ENCODE data around the gene EBF4. TPM values are rescaled to one million over a fixed set of nuclear protein-coding genes. Genes with fewer than 3 reads are reported as not detected.

EBF4 gene
- total and polyA plus RNA-seq, 7 experiments from 2014 or later, result 0.09 to 10.5 (median 6.7) TPM

GRCh38 chr20:2706688-2707352 is 14.2 kb downstream of the EBF4 start:
- Histone ChIP-seq H3K27me3 (ENCODE audit: control insufficient read depth in 2 of 2, insufficient read depth in 2 of 2, low read length in 2 of 2) (no peaks in the 10 kb centered on the region), H3K4me3 (ENCODE audit: low read length) (no peak overlapping the region), H3K4me1 (ENCODE audit: control insufficient read depth in 2 of 2, insufficient read depth in 2 of 2, low read length in 2 of 2) (no peaks in the 10 kb centered on the region), H3K36me3 (ENCODE audit: control insufficient read depth in 2 of 3, insufficient read depth in 3 of 3, low read length in 3 of 3) (no peaks in the 10 kb centered on the region), H3K9me3 (ENCODE audit: control insufficient read depth in 2 of 3, low read length in 3 of 3) (no peaks in the 10 kb centered on the region), H3K27ac (ENCODE audit: low read depth, low read length) (no peak overlapping the region)
- ChIA-PET CTCF (interaction anchor here (1.0 to 1.2 kb wide), 2 partner anchors 34 to 46 kb away, joined by 3 to 4 read pairs; no protein-coding TSS in a partner anchor), POLR2A (no interaction called here)
- ATAC-seq (no peak), DNase-seq (no peak)
- Mint-ChIP-seq H3K4me3 (peak overlapping the region in 1 of 10 donors; percentile 49), H3K36me3 (no peaks in the 10 kb centered on the region), H3K9me3 (no peaks in the 10 kb centered on the region), H3K4me1 (peaks cover 0 to 16% (median 0%) of the 10 kb centered on the region in 7 donors), H3K27me3 (peaks cover 0 to 5% (median 0%) of the 10 kb centered on the region in 5 donors), H3K27ac (peak overlapping the region in 2 of 9 donors; percentile 76 to 82)
- intact Hi-C loops (cut with micrococcal nuclease), result no loop called here

- ATAC-seq (no peak), DNase-seq (no peak)
- peak overlapping the region in 1 of 10 donors; percentile 24 for H3K4me3 Mint-ChIP-seq
- Histone ChIP-seq H3K9me3 (ENCODE audit: control insufficient read depth in 2 of 3, low read length in 3 of 3) (no peaks in the 10 kb centered on the region), H3K4me3 (ENCODE audit: low read length) (no peak overlapping the region), H3K4me1 (ENCODE audit: control insufficient read depth in 2 of 2, insufficient read depth in 2 of 2, low read length in 2 of 2) (no peaks in the 10 kb centered on the region), H3K36me3 (ENCODE audit: control insufficient read depth in 2 of 3, insufficient read depth in 3 of 3, low read length in 3 of 3) (no peaks in the 10 kb centered on the region), H3K27me3 (ENCODE audit: control insufficient read depth in 2 of 2, insufficient read depth in 2 of 2, low read length in 2 of 2) (no peaks in the 10 kb centered on the region), H3K27ac (ENCODE audit: low read depth, low read length) (no peak overlapping the region)
- no peaks in the 10 kb centered on the region for H3K36me3 Mint-ChIP-seq
- ChIA-PET CTCF (interaction anchor here (1.0 to 1.2 kb wide), 3 partner anchors 14 to 46 kb away, joined by 3 to 4 read pairs (median 3); partner anchors contain the start of gene EBF4), POLR2A (no interaction called here)
- peaks cover 0 to 5% (median 0%) of the 10 kb centered on the region in 5 donors for H3K27me3 Mint-ChIP-seq
- no peaks in the 10 kb centered on the region for H3K9me3 Mint-ChIP-seq
- H3K4me1 Mint-ChIP-seq, result peaks cover 0 to 16% (median 0%) of the 10 kb centered on the region in 7 donors
- peak overlapping the region in 1 of 9 donors; percentile 82 for H3K27ac Mint-ChIP-seq
- intact Hi-C loops (cut with micrococcal nuclease), result no loop called here
These were observed 14.9 kb downstream of the EBF4 start for GRCh38 chr20:2707353-2708072.

GRCh38 chr20:2708073-2708415 is 15.5 kb downstream of the EBF4 start:
- no peaks in the 10 kb centered on the region for H3K4me1 ChIP-seq (ENCODE audit: control insufficient read depth in 2 of 2, insufficient read depth in 2 of 2, low read length in 2 of 2)
- H3K9me3 Mint-ChIP-seq, result no peaks in the 10 kb centered on the region
- no peaks in the 10 kb centered on the region for H3K36me3 Mint-ChIP-seq
- intact Hi-C loops (cut with micrococcal nuclease), result no loop called here
- peaks cover 0 to 5% (median 0%) of the 10 kb centered on the region in 5 donors for H3K27me3 Mint-ChIP-seq
- no peaks in the 10 kb centered on the region for H3K36me3 ChIP-seq (ENCODE audit: control insufficient read depth in 2 of 3, insufficient read depth in 3 of 3, low read length in 3 of 3)
- H3K27me3 ChIP-seq (ENCODE audit: control insufficient read depth in 2 of 2, insufficient read depth in 2 of 2, low read length in 2 of 2), result no peaks in the 10 kb centered on the region
- ATAC-seq, result no peak
- H3K4me3 Mint-ChIP-seq, result no peak overlapping the region
- no peak overlapping the region for H3K4me3 ChIP-seq (ENCODE audit: low read length)
- no peaks in the 10 kb centered on the region for H3K9me3 ChIP-seq (ENCODE audit: control insufficient read depth in 2 of 3, low read length in 3 of 3)
- H3K27ac Mint-ChIP-seq, result no peak overlapping the region
- H3K27ac ChIP-seq (ENCODE audit: low read depth, low read length), result no peak overlapping the region
- ChIA-PET CTCF (interaction anchor here (1.2 kb wide), 1 partner anchor 15 kb away, joined by 3 read pairs; the partner anchor contains the start of gene EBF4), POLR2A (interaction anchor here (1.5 kb wide), 1 partner anchor 34 kb away, joined by 4 read pairs; no protein-coding TSS in a partner anchor)
- peaks cover 0 to 16% (median 0%) of the 10 kb centered on the region in 7 donors for H3K4me1 Mint-ChIP-seq
- DNase-seq, result no peak

GRCh38 chr20:2708665-2709064 is 16.1 kb downstream of the EBF4 start:
- peaks cover 0 to 3% of the 10 kb centered on the region in 2 donors for H3K4me1 ChIP-seq (ENCODE audit: control insufficient read depth in 2 of 2, insufficient read depth in 2 of 2, low read length in 2 of 2)
- CTCF ChIA-PET, result interaction anchor here (0.5 to 1.2 kb wide), 2 partner anchors 15 to 20 kb away, joined by 3 read pairs; partner anchors contain the start of gene EBF4
- POLR2A ChIA-PET, result interaction anchor here (0.8 to 1.5 kb wide), 2 partner anchors 21 to 33 kb away, joined by 3 to 4 read pairs; no protein-coding TSS in a partner anchor
- no peaks in the 10 kb centered on the region for H3K36me3 ChIP-seq (ENCODE audit: control insufficient read depth in 2 of 3, insufficient read depth in 3 of 3, low read length in 3 of 3)
- DNase-seq (no peak), ATAC-seq (no peak)
- Mint-ChIP-seq H3K36me3 (no peaks in the 10 kb centered on the region), H3K4me3 (no peak overlapping the region), H3K4me1 (peaks cover 0 to 16% (median 0%) of the 10 kb centered on the region in 7 donors), H3K27me3 (peaks cover 0 to 5% (median 0%) of the 10 kb centered on the region in 5 donors), H3K9me3 (no peaks in the 10 kb centered on the region), H3K27ac (no peak overlapping the region)
- H3K27me3 ChIP-seq (ENCODE audit: control insufficient read depth in 2 of 2, insufficient read depth in 2 of 2, low read length in 2 of 2), result no peaks in the 10 kb centered on the region
- no peak overlapping the region for H3K27ac ChIP-seq (ENCODE audit: low read depth, low read length)
- intact Hi-C loops (cut with micrococcal nuclease), result no loop called here
- no peak overlapping the region for H3K4me3 ChIP-seq (ENCODE audit: low read length)
- H3K9me3 ChIP-seq (ENCODE audit: control insufficient read depth in 2 of 3, low read length in 3 of 3), result no peaks in the 10 kb centered on the region

GRCh38 chr20:2709205-2709981 is 16.8 kb downstream of the EBF4 start:
- no peak for ATAC-seq
- ChIA-PET POLR2A (interaction anchor here (0.8 to 1.5 kb wide), 2 partner anchors 20 to 33 kb away, joined by 3 to 4 read pairs; no protein-coding TSS in a partner anchor), CTCF (interaction anchor here (0.5 to 11.4 kb wide), 2 partner anchors 21 to 31 kb away, joined by 3 to 262 read pairs; no protein-coding TSS in a partner anchor)
- peaks cover 0 to 5% (median 0%) of the 10 kb centered on the region in 5 donors for H3K27me3 Mint-ChIP-seq
- H3K4me1 ChIP-seq (ENCODE audit: control insufficient read depth in 2 of 2, insufficient read depth in 2 of 2, low read length in 2 of 2), result peaks cover 0 to 3% of the 10 kb centered on the region in 2 donors
- H3K27me3 ChIP-seq (ENCODE audit: control insufficient read depth in 2 of 2, insufficient read depth in 2 of 2, low read length in 2 of 2), result no peaks in the 10 kb centered on the region
- H3K36me3 ChIP-seq (ENCODE audit: control insufficient read depth in 2 of 3, insufficient read depth in 3 of 3, low read length in 3 of 3), result no peaks in the 10 kb centered on the region
- no peak overlapping the region for H3K4me3 Mint-ChIP-seq
- H3K4me1 Mint-ChIP-seq, result peaks cover 0 to 16% (median 3%) of the 10 kb centered on the region in 7 donors
- no peak for DNase-seq
- H3K27ac ChIP-seq (ENCODE audit: low read depth, low read length), result no peak overlapping the region
- no peaks in the 10 kb centered on the region for H3K36me3 Mint-ChIP-seq
- no peaks in the 10 kb centered on the region for H3K9me3 ChIP-seq (ENCODE audit: control insufficient read depth in 2 of 3, low read length in 3 of 3)
- no peak overlapping the region for H3K4me3 ChIP-seq (ENCODE audit: low read length)
- intact Hi-C loops (cut with micrococcal nuclease), result no loop called here
- H3K27ac Mint-ChIP-seq, result no peak overlapping the region
- peaks cover 0 to 1% (median 0%) of the 10 kb centered on the region in 11 donors for H3K9me3 Mint-ChIP-seq

GRCh38 chr20:2713285-2713684 is 20.7 kb downstream of the EBF4 start:
- H3K27me3 Mint-ChIP-seq, result peaks cover 0 to 4% (median 0%) of the 10 kb centered on the region in 5 donors
- Histone ChIP-seq H3K4me3 (ENCODE audit: low read length) (no peak overlapping the region), H3K36me3 (ENCODE audit: control insufficient read depth in 2 of 3, insufficient read depth in 3 of 3, low read length in 3 of 3) (no peaks in the 10 kb centered on the region), H3K27me3 (ENCODE audit: control insufficient read depth in 2 of 2, insufficient read depth in 2 of 2, low read length in 2 of 2) (no peaks in the 10 kb centered on the region), H3K9me3 (ENCODE audit: control insufficient read depth in 2 of 3, low read length in 3 of 3) (peaks cover 0 to 5% (median 0%) of the 10 kb centered on the region in 3 experiments), H3K27ac (ENCODE audit: low read depth, low read length) (no peak overlapping the region), H3K4me1 (ENCODE audit: control insufficient read depth in 2 of 2, insufficient read depth in 2 of 2, low read length in 2 of 2) (peaks cover 0 to 3% of the 10 kb centered on the region in 2 donors)
- H3K4me1 Mint-ChIP-seq, result peaks cover 0 to 4% (median 0%) of the 10 kb centered on the region in 7 donors
- no peak overlapping the region for H3K4me3 Mint-ChIP-seq
- H3K27ac Mint-ChIP-seq, result no peak overlapping the region
- intact Hi-C loops (cut with micrococcal nuclease), result loop anchor here (1.0 kb wide), 6 partner anchors 16 to 288 kb away; no protein-coding TSS in a partner anchor
- peak in 7 of 9 donors; percentile 30 to 64 (median 51) for DNase-seq
- ATAC-seq, result peak; percentile 73
- peaks cover 0 to 6% (median 0%) of the 10 kb centered on the region in 5 donors for H3K36me3 Mint-ChIP-seq
- peaks cover 0 to 9% (median 2%) of the 10 kb centered on the region in 11 donors for H3K9me3 Mint-ChIP-seq
- POLR2A ChIA-PET, result interaction anchor here (2.1 to 3.4 kb wide), 3 partner anchors 17 to 39 kb away, joined by 12 to 35 read pairs (median 18); no protein-coding TSS in a partner anchor
- CTCF ChIA-PET, result interaction anchor here (0.6 to 11.4 kb wide), 15 partner anchors 9 to 288 kb away, joined by 3 to 262 read pairs (median 4); partner anchors contain the start of genes PCED1A and VPS16
